Right cardiac atrium (tissue), 5 donors: ENCODE data around the gene RAMACL. TPM values are rescaled to one million over a fixed set of nuclear protein-coding genes. Genes with fewer than 3 reads are reported as not detected.
"Not testable (repeated sequence)": the region's sequence is repeated elsewhere in the genome, so short reads cannot be mapped to it uniquely, and the experiment has no call there.

Experiments used
- ATAC-seq, 2 donors: fragments of 200-7000 bp; cut with Tn5 transposase; one replicate each; pipeline versions ENCODE4 v1.8.0 to v1.9.1; 2020; ENCODE audit warnings: moderate library complexity in 2 of 2, mild to moderate bottlenecking in 1 of 2
- DNase-seq, 3 donors: peaks; one replicate each; pipeline ENCODE4 v3.0.0-alpha.2; 2020
- H3K27ac ChIP-seq: one replicate; pipeline ENCODE4 v1.5.1; 2013; ENCODE audit warnings: mild to moderate bottlenecking, low read length, control low read depth, moderate library complexity
- H3K27me3 ChIP-seq: one replicate; pipeline ENCODE4 v1.6.1; 2013; ENCODE audit not compliant: control insufficient read depth, insufficient read depth
- H3K4me1 ChIP-seq: one replicate; pipeline ENCODE4 v1.6.1; 2013; ENCODE audit warnings: low read length; ENCODE audit not compliant: control insufficient read depth, insufficient read depth
- H3K4me3 ChIP-seq: one replicate; pipeline ENCODE4 v1.5.1; 2013; ENCODE audit warnings: low read length, control low read depth
- H3K9me3 ChIP-seq: one replicate; pipeline ENCODE4 v1.6.1; 2013; ENCODE audit warnings: low read length; ENCODE audit not compliant: control insufficient read depth
- WGBS: extraction: QIAGEN DNeasy Blood & Tissue Kit; methylation state at CpG from one replicate; pipeline ENCODE4 v1.1.7; 2013; 5-methylcytosine and 5-hydroxymethylcytosine counted together
- intact Hi-C, 4 donors: fragments of 100-400 bp; cut with DNase I; formaldehyde crosslinking; loops; one replicate each; pipeline versions ENCODE4 v1.11.0 to v1.14.0; 2022 to 2023
- polyA plus RNA-seq: library from polyadenylated mRNA; stranded (reverse); fragments of 200-250 nt; gene quantifications from one replicate; pipeline ENCODE4 v1.2.3, GENCODE V29; 2013
- total RNA-seq, 4 donors: library from RNA; stranded (reverse); fragmentation: NEBNext Ultra II Directional; extraction: Animal tissue kit (Norgen Biotek cat#: 25700); gene quantifications; one replicate each; pipeline ENCODE4 v1.2.1, GENCODE V29; 2021
- donor health status: healthy with polysubstance abuse.
- donor health status: DM: no; HTN: yes; CAD: no.
- donor health status: DM: no; HTN: no; CAD: no.
- donor health status: DM: no; HTN: yes; CAD: no; lungs with severe emphysema.
- donor health status: DM: yes; HTN: yes; CAD: no.

The RAMACL gene
- total and polyA plus RNA-seq, 5 donors, result 0.31 to 1.0 (median 0.47) TPM

DNA sequence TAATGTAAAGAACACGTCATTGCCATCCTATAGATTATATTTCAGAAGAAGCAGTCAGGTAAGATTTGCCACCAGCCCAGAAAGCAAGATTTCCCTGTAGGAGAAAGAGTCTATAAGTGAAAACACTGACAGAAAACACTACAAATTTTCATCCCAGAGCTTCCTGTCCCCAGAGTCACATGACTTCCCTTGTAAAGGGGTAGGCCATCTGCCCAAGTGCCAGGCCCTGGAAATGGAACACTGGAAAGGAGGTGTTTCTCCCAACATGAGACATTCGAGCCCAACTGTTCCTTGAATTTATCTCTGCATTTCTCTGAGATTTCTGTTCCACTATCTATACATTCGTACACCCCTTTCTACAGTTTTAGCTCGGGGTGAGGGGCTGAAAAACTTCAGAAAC lies 46.9 kb downstream of the RAMACL start:
- H3K4me3 ChIP-seq, result no peak overlapping the region
- no peak overlapping the region for H3K27ac ChIP-seq
- intact Hi-C loops, result no loop called here
- H3K9me3 ChIP-seq, result no peaks in the 10 kb centered on the region
- DNase-seq, result no peak
- ATAC-seq, result no peak
- H3K27me3 ChIP-seq, result no peaks in the 10 kb centered on the region
- 87% methylated on average over 4 of the region's 4 CpGs for WGBS
- no peaks in the 10 kb centered on the region for H3K4me1 ChIP-seq

DNA sequence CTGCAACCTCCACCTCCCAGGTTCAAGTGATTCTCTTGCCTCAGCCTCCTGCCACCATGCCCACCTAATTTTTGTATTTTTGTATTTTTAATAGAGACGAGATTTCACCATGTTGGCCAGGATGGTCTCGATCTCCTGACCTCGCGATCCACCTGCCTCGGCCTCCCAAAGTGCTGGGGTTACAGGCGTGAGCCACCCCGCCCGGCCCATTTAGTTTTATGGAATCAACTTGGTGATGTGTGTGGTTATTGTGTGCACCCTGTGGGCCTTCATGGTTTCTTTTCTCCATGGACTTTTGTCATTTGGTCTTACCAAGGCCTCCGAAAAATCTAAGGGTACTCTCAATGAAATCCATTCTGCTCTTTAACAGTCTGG lies 47.5 kb downstream of the RAMACL start:
- H3K27ac ChIP-seq, ATAC-seq, DNase-seq, H3K4me3 ChIP-seq, H3K27me3 ChIP-seq, H3K9me3 ChIP-seq, H3K4me1 ChIP-seq, intact Hi-C loops: not testable (repeated sequence)
- WGBS, result 98% methylated on average over 9 of the region's 9 CpGs

DNA sequence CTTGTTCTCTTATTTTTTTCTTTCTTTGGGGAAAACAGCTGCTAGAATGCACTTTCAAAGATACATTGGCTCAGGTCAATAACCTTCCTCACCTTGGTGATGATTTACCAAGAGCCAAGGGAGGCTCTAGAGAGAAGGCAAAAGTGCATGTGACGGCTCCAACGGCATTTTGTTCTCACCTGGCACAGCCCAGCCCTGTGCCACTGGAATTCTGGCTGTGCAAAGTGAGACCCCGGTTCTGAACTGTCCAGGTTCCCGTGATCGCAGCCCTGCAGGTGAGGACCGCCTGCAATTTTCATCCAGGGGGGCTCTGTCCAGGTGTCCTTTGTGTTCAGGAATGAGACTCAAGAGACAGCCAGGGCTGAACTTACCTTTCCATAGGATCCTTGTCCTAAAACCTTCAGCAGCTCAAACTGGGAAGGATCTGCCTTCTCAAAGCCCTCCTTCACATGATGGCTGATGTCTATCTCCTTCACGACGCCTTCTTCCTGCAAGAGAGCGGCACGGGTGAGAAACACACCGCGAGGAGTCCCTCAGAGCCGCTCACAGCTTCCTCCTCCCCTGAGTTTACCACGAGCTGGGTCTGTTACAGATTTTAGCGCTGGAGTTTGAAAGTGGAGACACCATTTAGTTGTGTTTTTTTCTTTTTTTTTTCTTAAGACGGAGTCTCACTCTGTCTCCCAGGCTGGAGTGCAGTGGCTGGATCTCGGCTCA lies 48.0 kb downstream of the RAMACL start:
- Histone ChIP-seq H3K27ac (no peak overlapping the region), H3K4me3 (no peak overlapping the region), H3K4me1 (no peaks in the 10 kb centered on the region), H3K9me3 (no peaks in the 10 kb centered on the region), H3K27me3 (no peaks in the 10 kb centered on the region)
- intact Hi-C loops, result no loop called here
- ATAC-seq, result no peak
- no peak for DNase-seq
- WGBS, result 91% methylated on average over 17 of the region's 17 CpGs

DNA sequence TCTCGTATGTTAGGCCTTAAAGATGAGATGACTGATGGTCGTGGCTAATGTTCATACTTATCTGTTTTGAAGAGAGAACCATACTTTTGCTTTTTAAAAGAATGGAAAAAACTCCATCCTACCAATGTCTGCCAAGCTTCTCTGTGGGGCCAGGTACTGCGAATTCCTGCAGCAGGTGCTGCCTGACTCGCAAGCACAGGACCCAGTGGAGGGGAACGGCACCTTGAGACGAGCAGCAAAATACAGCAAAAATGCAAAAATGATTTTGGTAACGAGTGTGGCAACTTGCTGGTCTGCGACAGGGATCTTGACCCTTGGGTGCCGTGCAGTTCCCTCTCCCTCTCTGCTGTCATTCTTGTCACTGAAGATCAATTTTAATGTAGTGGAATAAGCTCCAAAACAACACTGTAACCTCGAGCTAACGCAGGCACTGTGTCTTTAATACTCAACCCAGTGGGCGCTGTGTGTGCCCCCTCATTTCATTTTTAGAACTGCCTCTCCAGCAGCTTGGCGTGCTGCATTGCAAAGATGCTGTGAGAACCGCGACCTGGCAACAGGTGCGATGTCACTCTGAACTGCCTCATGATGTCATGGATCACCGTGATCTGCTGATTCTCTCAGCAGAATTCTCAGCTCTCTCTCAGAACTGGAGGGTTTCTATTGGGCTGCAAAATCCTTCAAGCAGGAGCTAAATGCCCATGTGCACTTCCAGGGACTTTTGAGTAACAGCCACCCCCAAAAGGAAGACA lies 51.6 kb downstream of the RAMACL start:
- H3K9me3 ChIP-seq, result no peaks in the 10 kb centered on the region
- no peak for ATAC-seq
- WGBS, result 95% methylated on average over 17 of the region's 17 CpGs
- no peak overlapping the region for H3K27ac ChIP-seq
- no peaks in the 10 kb centered on the region for H3K27me3 ChIP-seq
- DNase-seq, result no peak
- H3K4me1 ChIP-seq, result no peaks in the 10 kb centered on the region
- no peak overlapping the region for H3K4me3 ChIP-seq
- intact Hi-C loops, result no loop called here

DNA sequence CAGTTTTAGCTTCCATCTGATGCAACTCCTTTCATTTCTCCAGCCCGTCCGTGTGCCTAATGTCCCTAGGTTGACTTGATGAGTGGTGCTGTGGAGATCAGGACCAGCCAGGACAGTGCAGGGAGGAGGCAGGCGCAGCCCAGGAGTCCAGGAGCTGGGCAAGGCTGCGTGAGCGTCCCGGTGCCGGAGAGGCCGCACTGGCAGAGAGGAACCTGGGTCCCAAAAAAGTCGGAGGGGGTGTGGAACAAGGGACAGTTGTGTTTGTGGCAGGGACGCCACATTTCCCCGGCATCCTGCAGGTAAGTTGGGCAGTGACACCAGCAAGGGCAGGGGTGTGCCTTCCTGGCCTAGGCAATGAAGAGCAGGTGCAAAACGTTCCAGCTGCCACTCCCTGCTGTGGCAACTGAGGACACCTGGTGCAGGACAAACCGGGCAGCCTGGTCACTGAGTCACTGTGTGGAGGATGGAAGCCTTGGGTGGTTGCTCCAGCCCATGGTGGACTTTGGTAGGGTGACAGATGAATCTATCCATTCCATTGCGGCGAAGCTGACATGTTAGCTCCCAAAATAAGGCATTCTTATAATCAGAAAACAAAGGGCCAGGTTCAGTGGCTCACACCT lies 53.2 kb downstream of the RAMACL start:
- DNase-seq (no peak), ATAC-seq (no peak)
- 93% methylated on average over 15 of the region's 15 CpGs for WGBS
- Histone ChIP-seq H3K4me3 (no peak overlapping the region), H3K4me1 (no peaks in the 10 kb centered on the region), H3K9me3 (no peaks in the 10 kb centered on the region), H3K27me3 (no peaks in the 10 kb centered on the region), H3K27ac (no peak overlapping the region)
- intact Hi-C loops, result no loop called here

Other genes starting within 250 kb of the RAMACL start
- gene SFT2D1, start 244.1 kb downstream of the RAMACL start, total RNA-seq, result 10 to 100 TPM; 23.6 to 25.2 (median 24.3) TPM
- 45.8 TPM for gene SFT2D1, start 244.1 kb downstream of the RAMACL start, polyA plus RNA-seq
- 100 to 1,000 TPM; 275 to 395 (median 317) TPM for gene MPC1, start 203.7 kb downstream of the RAMACL start, total RNA-seq
- 760 TPM for gene MPC1, start 203.7 kb downstream of the RAMACL start, polyA plus RNA-seq
- gene RPS6KA2, start 40.6 kb upstream of the RAMACL start, total RNA-seq, result 10 to 100 TPM; 53.1 to 80.9 (median 67.9) TPM
- gene RPS6KA2, start 40.6 kb upstream of the RAMACL start, polyA plus RNA-seq, result 34.0 TPM